ENCODE results near the gene PDZRN3. TPM values are rescaled to one million over a fixed set of nuclear protein-coding genes. Genes with fewer than 3 reads are reported as not detected.

The PDZRN3 gene
- total RNA-seq, 1 experiment from 2014 or later, result not detected

- intact Hi-C loops (cut with micrococcal nuclease; ENCODE audit: unreplicated experiment), result no loop called here
- BruUV-seq (replicated peaks), result no TSS peak
- DNase-seq, result no peak
- peaks cover 18% of the 10 kb centered on the region for H3K27me3 Mint-ChIP-seq (ENCODE audit: unreplicated experiment)
- TF ChIP-seq, protein P1, sequence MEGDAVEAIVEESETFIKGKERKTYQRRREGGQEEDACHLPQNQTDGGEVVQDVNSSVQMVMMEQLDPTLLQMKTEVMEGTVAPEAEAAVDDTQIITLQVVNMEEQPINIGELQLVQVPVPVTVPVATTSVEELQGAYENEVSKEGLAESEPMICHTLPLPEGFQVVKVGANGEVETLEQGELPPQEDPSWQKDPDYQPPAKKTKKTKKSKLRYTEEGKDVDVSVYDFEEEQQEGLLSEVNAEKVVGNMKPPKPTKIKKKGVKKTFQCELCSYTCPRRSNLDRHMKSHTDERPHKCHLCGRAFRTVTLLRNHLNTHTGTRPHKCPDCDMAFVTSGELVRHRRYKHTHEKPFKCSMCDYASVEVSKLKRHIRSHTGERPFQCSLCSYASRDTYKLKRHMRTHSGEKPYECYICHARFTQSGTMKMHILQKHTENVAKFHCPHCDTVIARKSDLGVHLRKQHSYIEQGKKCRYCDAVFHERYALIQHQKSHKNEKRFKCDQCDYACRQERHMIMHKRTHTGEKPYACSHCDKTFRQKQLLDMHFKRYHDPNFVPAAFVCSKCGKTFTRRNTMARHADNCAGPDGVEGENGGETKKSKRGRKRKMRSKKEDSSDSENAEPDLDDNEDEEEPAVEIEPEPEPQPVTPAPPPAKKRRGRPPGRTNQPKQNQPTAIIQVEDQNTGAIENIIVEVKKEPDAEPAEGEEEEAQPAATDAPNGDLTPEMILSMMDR (IDR thresholded peaks at IDR 0.05; ENCODE audit: unreplicated experiment), result no peak
- no peaks in the 10 kb centered on the region for H3K4me1 Mint-ChIP-seq (ENCODE audit: low read depth, unreplicated experiment)
- no peak overlapping the region for H3K27ac Mint-ChIP-seq (ENCODE audit: unreplicated experiment)
- CTCF ChIA-PET, result no interaction called here
- no peak overlapping the region for H3K4me3 Mint-ChIP-seq (ENCODE audit: low read depth, unreplicated experiment)
- H3K9me3 Mint-ChIP-seq (ENCODE audit: low read depth, unreplicated experiment), result peaks cover 2% of the 10 kb centered on the region
- no peaks in the 10 kb centered on the region for H3K36me3 Mint-ChIP-seq (ENCODE audit: insufficient read depth, unreplicated experiment)
Observed at GRCh38 chr3:73413619-73414018, 211.1 kb downstream of the PDZRN3 start.

- Mint-ChIP-seq H3K36me3 (ENCODE audit: insufficient read depth, unreplicated experiment) (no peaks in the 10 kb centered on the region), H3K4me1 (ENCODE audit: low read depth, unreplicated experiment) (no peaks in the 10 kb centered on the region), H3K9me3 (ENCODE audit: low read depth, unreplicated experiment) (peaks cover 2% of the 10 kb centered on the region), H3K27me3 (ENCODE audit: unreplicated experiment) (peaks cover 15% of the 10 kb centered on the region), H3K4me3 (ENCODE audit: low read depth, unreplicated experiment) (no peak overlapping the region), H3K27ac (ENCODE audit: unreplicated experiment) (no peak overlapping the region)
- TF ChIP-seq, protein P1 (IDR thresholded peaks at IDR 0.05; ENCODE audit: unreplicated experiment), result no peak
- CTCF ChIA-PET, result no interaction called here
- intact Hi-C loops (cut with micrococcal nuclease; ENCODE audit: unreplicated experiment), result no loop called here
- BruUV-seq (replicated peaks), result no TSS peak
- no peak for DNase-seq
Observed at GRCh38 chr3:73411993-73412392, 212.7 kb downstream of the PDZRN3 start.

DNA sequence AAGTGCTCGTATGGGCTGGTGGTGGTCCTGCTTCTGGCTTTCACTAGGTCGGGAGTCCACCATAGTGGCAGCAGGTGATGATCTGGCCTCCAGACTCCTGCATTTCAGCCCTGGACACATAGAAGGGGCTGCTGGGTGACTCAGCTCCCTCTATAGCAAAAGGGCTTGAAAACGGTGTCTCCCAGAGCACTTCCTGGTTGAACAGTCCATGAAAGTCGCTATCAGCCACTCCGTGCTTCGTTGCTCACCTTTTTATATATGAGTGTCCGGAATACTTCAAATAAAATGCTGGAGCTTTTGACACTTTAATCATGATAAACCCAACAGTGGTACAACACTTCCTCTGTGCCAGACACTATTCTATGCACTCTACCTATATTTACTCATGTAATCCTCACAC is 213.2 kb downstream of the PDZRN3 start:
- Mint-ChIP-seq H3K4me3 (ENCODE audit: low read depth, unreplicated experiment) (no peak overlapping the region), H3K4me1 (ENCODE audit: low read depth, unreplicated experiment) (no peaks in the 10 kb centered on the region), H3K36me3 (ENCODE audit: insufficient read depth, unreplicated experiment) (no peaks in the 10 kb centered on the region), H3K27ac (ENCODE audit: unreplicated experiment) (no peak overlapping the region), H3K27me3 (ENCODE audit: unreplicated experiment) (peaks cover 15% of the 10 kb centered on the region), H3K9me3 (ENCODE audit: low read depth, unreplicated experiment) (peaks cover 2% of the 10 kb centered on the region)
- intact Hi-C loops (cut with micrococcal nuclease; ENCODE audit: unreplicated experiment), result no loop called here
- no peak for DNase-seq
- TF ChIP-seq, protein P1 (IDR thresholded peaks at IDR 0.05; ENCODE audit: unreplicated experiment), result no peak
- CTCF ChIA-PET, result no interaction called here
- no TSS peak for BruUV-seq (replicated peaks)

- intact Hi-C loops (cut with micrococcal nuclease; ENCODE audit: unreplicated experiment), result no loop called here
- no peak for DNase-seq
- TF ChIP-seq, protein P1 (IDR thresholded peaks at IDR 0.05; ENCODE audit: unreplicated experiment), result no peak
- Mint-ChIP-seq H3K4me3 (ENCODE audit: low read depth, unreplicated experiment) (no peak overlapping the region), H3K27ac (ENCODE audit: unreplicated experiment) (no peak overlapping the region), H3K9me3 (ENCODE audit: low read depth, unreplicated experiment) (peaks cover 2% of the 10 kb centered on the region), H3K27me3 (ENCODE audit: unreplicated experiment) (peaks cover 15% of the 10 kb centered on the region), H3K36me3 (ENCODE audit: insufficient read depth, unreplicated experiment) (no peaks in the 10 kb centered on the region), H3K4me1 (ENCODE audit: low read depth, unreplicated experiment) (no peaks in the 10 kb centered on the region)
- BruUV-seq (replicated peaks), result no TSS peak
- CTCF ChIA-PET, result interaction anchor here (0.6 kb wide), 1 partner anchor 229 kb away, joined by 4 read pairs; no protein-coding TSS in a partner anchor
Observed at GRCh38 chr3:73409138-73409763, 215.5 kb downstream of the PDZRN3 start.
